CD8-positive, alpha-beta memory T cell (primary cell): ENCODE results near the gene RNF5. TPM values are rescaled to one million over a fixed set of nuclear protein-coding genes. Genes with fewer than 3 reads are reported as not detected.
"Not testable (repeated sequence)": the region's sequence is repeated elsewhere in the genome, so short reads cannot be mapped to it uniquely, and the experiment has no call there.

Experiments
- CTCF ChIA-PET: fragments of 350-600 bp; sonication (Branson Sonifier 250); formaldehyde crosslinking; loops from one replicate; lab custom pipeline; 2021; ENCODE audit warnings: antibody characterized with exemption; lab: Charles Lee
- POLR2A ChIA-PET: fragments of 350-600 bp; sonication (Branson Sonifier 250); formaldehyde crosslinking; loops from one replicate; lab custom pipeline; 2021; ENCODE audit warnings: antibody characterized with exemption; lab: Charles Lee
- DNase-seq, 5 donors: peaks; one replicate each; pipeline versions ENCODE4 v3.0.0 to v3.0.0-alpha.2; 2020 to 2022; ENCODE audit warnings: mixed read lengths in 1 of 5
- H3K27ac ChIP-seq: one replicate; pipeline ENCODE4 v1.7.0; 2013; ENCODE audit warnings: low read depth, mild to moderate bottlenecking, low read length, moderate library complexity
- H3K27me3 ChIP-seq: 2 replicates; pipeline ENCODE4 v1.7.0; 2013; ENCODE audit warnings: low read length, mild to moderate bottlenecking; ENCODE audit not compliant: insufficient read depth, poor library complexity, severe bottlenecking
- H3K36me3 ChIP-seq: 2 replicates; pipeline ENCODE4 v1.7.0; 2013; ENCODE audit warnings: mild to moderate bottlenecking, low read length, moderate library complexity; ENCODE audit not compliant: insufficient read depth
- H3K4me1 ChIP-seq: 2 replicates; pipeline ENCODE4 v1.7.0; 2013; ENCODE audit warnings: mild to moderate bottlenecking, low read length, moderate library complexity; ENCODE audit not compliant: insufficient read depth
- H3K4me3 ChIP-seq: 2 replicates; pipeline ENCODE4 v1.7.0; 2013; ENCODE audit warnings: mild to moderate bottlenecking, low read length
- H3K9me3 ChIP-seq: 2 replicates; pipeline ENCODE4 v1.7.0; 2013; ENCODE audit warnings: mild to moderate bottlenecking, low read length
- H3K27ac Mint-ChIP-seq, 8 donors: one replicate each; pipeline ENCODE4 v1.8.0; 2020 to 2021; ENCODE audit warnings: mixed read lengths in 8 of 8, mild to moderate bottlenecking in 6 of 8, inconsistent platforms in 3 of 8, moderate library complexity in 3 of 8
- H3K27me3 Mint-ChIP-seq, 2 donors: one replicate each; pipeline ENCODE4 v1.8.0; 2020 to 2021; ENCODE audit warnings: mixed read lengths in 2 of 2, mild to moderate bottlenecking in 1 of 2, moderate library complexity in 1 of 2
- H3K36me3 Mint-ChIP-seq, 3 donors: one replicate each; pipeline ENCODE4 v1.8.0; 2020 to 2021; ENCODE audit warnings: mixed read lengths in 3 of 3, inconsistent platforms in 1 of 3, mild to moderate bottlenecking in 1 of 3
- H3K4me1 Mint-ChIP-seq, 3 donors: one replicate each; pipeline ENCODE4 v1.8.0; 2020 to 2021; ENCODE audit warnings: mixed read lengths in 3 of 3, inconsistent platforms in 1 of 3, mild to moderate bottlenecking in 1 of 3
- H3K4me3 Mint-ChIP-seq, 7 donors: one replicate each; pipeline ENCODE4 v1.8.0; 2020 to 2021; ENCODE audit warnings: mixed read lengths in 7 of 7, mild to moderate bottlenecking in 6 of 7, moderate library complexity in 4 of 7, inconsistent platforms in 2 of 7
- H3K9me3 Mint-ChIP-seq, 5 donors: one replicate each; pipeline ENCODE4 v1.8.0; 2020 to 2022; ENCODE audit warnings: mixed read lengths in 5 of 5, mild to moderate bottlenecking in 3 of 5, moderate library complexity in 2 of 5, inconsistent platforms in 1 of 5
- polyA plus RNA-seq: library from polyadenylated mRNA; unstranded; fragments of 300-500 nt; fragmentation: Illumina TruSeq; gene quantifications from one replicate; pipeline ENCODE4 v1.2.3, GENCODE V29; 2021
- total RNA-seq, 2 experiments: library from RNA; stranded (reverse); gene quantifications; one replicate each; pipeline ENCODE4 v1.2.3, GENCODE V29; 2021

The RNF5 gene
- total and polyA plus RNA-seq, 3 experiments from 2014 or later: 52.7 to 110 (median 52.9) TPM

- H3K27me3 ChIP-seq: no peaks in the 10 kb centered on the region
- ChIA-PET POLR2A (interaction anchor here (1.1 kb wide), 1 partner anchor 9 kb away, joined by 4 read pairs; the partner anchor contains the start of gene GPSM3), CTCF (interaction anchor here (1.0 kb wide), 1 partner anchor 12 kb away, joined by 4 read pairs; no protein-coding TSS in a partner anchor)
- H3K9me3 ChIP-seq: no peaks in the 10 kb centered on the region
- peak in 1 of 5 donors; percentile 33 for DNase-seq
- peaks cover 53% of the 10 kb centered on the region for H3K4me1 ChIP-seq
- no peak overlapping the region for H3K4me3 ChIP-seq
- Mint-ChIP-seq H3K4me3 (no peak overlapping the region), H3K27ac (peak overlapping the region in 3 of 8 donors; percentile 11 to 91 (median 20)), H3K36me3 (peaks cover 9 to 87% (median 31%) of the 10 kb centered on the region in 3 donors), H3K4me1 (peaks cover 45 to 67% (median 61%) of the 10 kb centered on the region in 3 donors), H3K27me3 (peaks cover 0 to 1% of the 10 kb centered on the region in 2 donors), H3K9me3 (no peaks in the 10 kb centered on the region)
- peaks cover 30% of the 10 kb centered on the region for H3K36me3 ChIP-seq
- H3K27ac ChIP-seq: peak overlapping the region; percentile 12
Observed at GRCh38 chr6:32183483-32184083, 5.4 kb downstream of the RNF5 start.

- peaks cover 55% of the 10 kb centered on the region for H3K4me1 ChIP-seq
- H3K36me3 ChIP-seq: peaks cover 30% of the 10 kb centered on the region
- Mint-ChIP-seq H3K4me3 (no peak within 1 kb of the TSS), H3K36me3 (peaks cover 9 to 87% (median 29%) of the 10 kb centered on the region in 3 donors), H3K27me3 (peaks cover 0 to 1% of the 10 kb centered on the region in 2 donors), H3K4me1 (peaks cover 45 to 67% (median 61%) of the 10 kb centered on the region in 3 donors), H3K27ac (peak within 1 kb of the TSS in 6 of 8 donors; percentile 29 to 98 (median 67)), H3K9me3 (no peaks in the 10 kb centered on the region)
- POLR2A ChIA-PET: no interaction called here
- H3K27me3 ChIP-seq: no peaks in the 10 kb centered on the region
- peak within 1 kb of the TSS; percentile 12 for H3K27ac ChIP-seq
- H3K4me3 ChIP-seq: no peak within 1 kb of the TSS
- H3K9me3 ChIP-seq: no peaks in the 10 kb centered on the region
- DNase-seq: peak in 1 of 5 donors; percentile 45
- CTCF ChIA-PET: no interaction called here
Observed at GRCh38 chr6:32184084-32184640, 6.0 kb downstream of the RNF5 start, which contains the start of gene AGER. Gene AGER (minus strand): TSS chr6:32184253. CDS start chr6:32184222, 31 bp downstream.

GRCh38 chr6:32185681-32186131, 7.5 kb downstream of the RNF5 start:
- POLR2A ChIA-PET: interaction anchor here (0.6 to 1.0 kb wide), 5 partner anchors 10 to 708 kb away, joined by 3 to 7 read pairs (median 6); no protein-coding TSS in a partner anchor
- H3K4me3 ChIP-seq, CTCF ChIA-PET, H3K27me3 Mint-ChIP-seq, H3K9me3 ChIP-seq, H3K27me3 ChIP-seq, H3K9me3 Mint-ChIP-seq: not testable (repeated sequence)
- peaks cover 5 to 82% (median 22%) of the 10 kb centered on the region in 3 donors for H3K36me3 Mint-ChIP-seq
- peak overlapping the region in 6 of 7 donors; percentile 13 to 80 (median 45) for H3K4me3 Mint-ChIP-seq
- H3K27ac ChIP-seq: peak overlapping the region; percentile 31
- peak in 4 of 5 donors; percentile 29 to 69 (median 54) for DNase-seq
- peak overlapping the region; percentile 84 to 99 (median 96) for H3K27ac Mint-ChIP-seq
- peaks cover 30% of the 10 kb centered on the region for H3K36me3 ChIP-seq
- H3K4me1 Mint-ChIP-seq: peaks cover 36 to 59% (median 47%) of the 10 kb centered on the region in 3 donors
- H3K4me1 ChIP-seq: peaks cover 43% of the 10 kb centered on the region

- DNase-seq: peak in 1 of 5 donors; percentile 40
- H3K9me3 Mint-ChIP-seq, CTCF ChIA-PET, H3K27me3 ChIP-seq, H3K4me3 ChIP-seq, H3K27me3 Mint-ChIP-seq, H3K9me3 ChIP-seq: not testable (repeated sequence)
- peaks cover 37% of the 10 kb centered on the region for H3K4me1 ChIP-seq
- peaks cover 9 to 81% (median 20%) of the 10 kb centered on the region in 3 donors for H3K36me3 Mint-ChIP-seq
- H3K27ac ChIP-seq: peak overlapping the region; percentile 38
- peaks cover 37 to 60% (median 41%) of the 10 kb centered on the region in 3 donors for H3K4me1 Mint-ChIP-seq
- H3K4me3 Mint-ChIP-seq: peak overlapping the region; percentile 49 to 89 (median 71)
- POLR2A ChIA-PET: interaction anchor here (0.7 kb wide), 1 partner anchor 682 kb away, joined by 7 read pairs; no protein-coding TSS in a partner anchor
- H3K27ac Mint-ChIP-seq: peak overlapping the region; percentile 84 to 99 (median 96)
- H3K36me3 ChIP-seq: peaks cover 33% of the 10 kb centered on the region
Observed at GRCh38 chr6:32186151-32186840, 8.1 kb downstream of the RNF5 start.

- Histone ChIP-seq H3K9me3 (no peaks in the 10 kb centered on the region), H3K4me1 (peaks cover 36% of the 10 kb centered on the region), H3K4me3 (no peak overlapping the region), H3K27me3 (no peaks in the 10 kb centered on the region), H3K27ac (peak overlapping the region; percentile 38), H3K36me3 (peaks cover 35% of the 10 kb centered on the region)
- Mint-ChIP-seq H3K4me3 (peak overlapping the region; percentile 49 to 89 (median 71)), H3K27me3 (peaks cover 0 to 1% of the 10 kb centered on the region in 2 donors), H3K4me1 (peaks cover 37 to 64% (median 39%) of the 10 kb centered on the region in 3 donors), H3K27ac (peak overlapping the region; percentile 84 to 99 (median 96)), H3K36me3 (peaks cover 12 to 82% (median 20%) of the 10 kb centered on the region in 3 donors), H3K9me3 (no peaks in the 10 kb centered on the region)
- peak in 1 of 5 donors; percentile 43 for DNase-seq
- ChIA-PET POLR2A (no interaction called here), CTCF (no interaction called here)
Observed at GRCh38 chr6:32187009-32187709, 9.0 kb downstream of the RNF5 start.

- H3K9me3 Mint-ChIP-seq, H3K27ac ChIP-seq, H3K9me3 ChIP-seq, CTCF ChIA-PET, H3K27me3 Mint-ChIP-seq, H3K4me3 ChIP-seq, H3K27me3 ChIP-seq: not testable (repeated sequence)
- peak overlapping the region; percentile 33 to 99 (median 96) for H3K27ac Mint-ChIP-seq
- H3K36me3 Mint-ChIP-seq: peaks cover 12 to 83% (median 20%) of the 10 kb centered on the region in 3 donors
- POLR2A ChIA-PET: interaction anchor here (0.5 kb wide), 1 partner anchor 451 kb away, joined by 7 read pairs; no protein-coding TSS in a partner anchor
- Histone ChIP-seq H3K4me1 (peaks cover 38% of the 10 kb centered on the region), H3K36me3 (peaks cover 35% of the 10 kb centered on the region)
- peak overlapping the region; percentile 49 to 97 (median 90) for H3K4me3 Mint-ChIP-seq
- peaks cover 37 to 64% (median 40%) of the 10 kb centered on the region in 3 donors for H3K4me1 Mint-ChIP-seq
- peak in 1 of 5 donors; percentile 34 for DNase-seq
Observed at GRCh38 chr6:32187725-32188380, 9.6 kb downstream of the RNF5 start.
